ENCODE results near the gene ITPRID1. TPM values are rescaled to one million over a fixed set of nuclear protein-coding genes. Genes with fewer than 3 reads are reported as not detected.

Gene ITPRID1
- total and polyA plus RNA-seq, 10 of the 15 experiments (the other 5 are each of a cell fraction or from before 2014, with no cell fraction given) = 0.06 TPM; not detected in 9

DNA sequence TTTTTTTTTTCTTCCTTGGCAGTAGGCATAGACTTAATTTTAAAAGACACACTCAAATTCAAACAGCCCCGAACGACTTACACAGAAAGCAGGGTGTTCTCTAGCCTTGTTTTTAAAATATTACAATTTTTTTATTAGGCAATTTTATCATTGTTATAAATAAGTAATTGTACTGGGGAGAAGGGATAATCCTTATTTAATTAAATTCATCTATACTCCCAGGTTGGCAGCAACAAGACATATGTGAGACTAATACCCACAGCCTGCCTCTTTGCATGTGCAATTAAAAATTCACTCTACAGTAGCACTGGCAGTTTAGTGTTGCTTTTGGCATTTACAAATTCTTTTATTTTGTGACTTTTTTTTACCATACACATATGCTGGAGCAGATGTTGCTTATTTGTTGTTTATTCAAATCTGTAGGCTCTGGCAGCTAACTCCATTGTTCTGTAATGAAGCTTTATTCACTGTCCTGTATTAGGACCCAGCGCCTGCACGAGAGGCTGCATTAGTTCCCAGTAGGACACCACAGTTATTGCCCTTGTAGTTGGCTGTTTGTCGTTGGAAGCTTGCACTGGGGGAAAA lies 88.2 kb downstream of the ITPRID1 start (continued):
- TF ChIP-seq TAF1 (IDR thresholded peaks at IDR 0.05; ENCODE audit: borderline replicate concordance, low read depth, low read length) (no peak), RELA (IDR thresholded peaks at IDR 0.05; ENCODE audit: borderline replicate concordance, partially characterized antibody) (no peak)

DNA sequence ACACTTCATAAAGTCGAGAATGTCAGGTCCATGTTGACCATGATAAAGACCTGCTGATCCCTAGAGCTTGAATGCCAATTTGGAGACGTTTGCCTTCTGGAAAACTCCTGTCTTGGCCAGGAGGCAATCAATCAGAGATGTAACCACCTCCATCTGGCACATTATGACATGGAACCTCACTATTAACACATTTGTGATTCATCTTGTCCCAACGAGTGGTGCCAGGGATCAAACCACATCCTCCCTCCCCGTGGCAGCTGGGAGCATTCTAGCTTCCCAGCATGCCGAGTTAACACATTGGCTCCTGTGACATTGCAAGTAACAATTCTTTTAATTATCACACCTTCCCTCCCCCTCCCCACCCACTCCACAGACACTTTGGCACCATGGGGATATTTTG lies 89.2 kb downstream of the ITPRID1 start:
- no TSS peak for BruUV-seq (replicated peaks)
- 6% methylated on average over 5 of the region's 5 CpGs for WGBS (ENCODE audit: insufficient coverage, insufficient replicate concordance, low lambda C conversion rate, missing lambda C conversion rate)

More for the DNA sequence above, 89.2 kb downstream of the ITPRID1 start:
- Histone ChIP-seq H3K9me3 (replicated peaks; ENCODE audit: control insufficient read depth, insufficient read depth, low read length) (no peaks in the 10 kb centered on the region), H3K4me2 (ENCODE audit: control insufficient read depth, insufficient read depth) (no peak overlapping the region), H3K27me3 (replicated peaks in 1 of 2; ENCODE audit: control insufficient read depth in 2 of 2, insufficient read depth in 2 of 2, low read length in 1 of 2) (no peaks in the 10 kb centered on the region), H4K20me1 (ENCODE audit: control insufficient read depth, insufficient read depth) (no peaks in the 10 kb centered on the region), H3K9ac (ENCODE audit: control insufficient read depth, insufficient read depth, low read length) (no peak overlapping the region), H3K79me2 (ENCODE audit: control insufficient read depth, insufficient read depth, low read length) (no peaks in the 10 kb centered on the region), H3K4me3 (no peak overlapping the region), H3K4me1 (ENCODE audit: control insufficient read depth, insufficient read depth, low read length) (no peaks in the 10 kb centered on the region), H2AFZ (ENCODE audit: control insufficient read depth, low read depth, low read length) (no peak overlapping the region), H3K36me3 (ENCODE audit: control insufficient read depth in 2 of 2, insufficient read depth in 2 of 2, low read length in 1 of 2) (no peaks in the 10 kb centered on the region), H3K27ac (ENCODE audit: control insufficient read depth, insufficient read depth) (no peak overlapping the region)
- TF ChIP-seq SREBF2 (IDR thresholded peaks at IDR 0.05; ENCODE audit: low read length) (no peak), IKZF2 (IDR thresholded peaks at IDR 0.05) (no peak), E2F4 (IDR thresholded peaks at IDR 0.05; ENCODE audit: low read depth, low read length) (no peak), HDAC2 (IDR thresholded peaks at IDR 0.05) (no peak), KAT2A (conservative IDR thresholded peaks at IDR 0.05; ENCODE audit: control insufficient read depth, low read depth, low read length) (no peak), RELB (IDR thresholded peaks at IDR 0.05; ENCODE audit: low read depth) (no peak), MEF2B (IDR thresholded peaks at IDR 0.05; ENCODE audit: partially characterized antibody, poor library complexity, severe bottlenecking) (no peak), ZNF217 (IDR thresholded peaks at IDR 0.05) (no peak), BACH1 (IDR thresholded peaks at IDR 0.05; ENCODE audit: borderline replicate concordance) (no peak), EP300 (IDR thresholded peaks at IDR 0.05; ENCODE audit: borderline replicate concordance in 1 of 2, control insufficient read depth in 1 of 2, low read depth in 2 of 2, low read length in 2 of 2) (no peak), MYB (IDR thresholded peaks at IDR 0.05; ENCODE audit: borderline replicate concordance, low read depth, low read length) (no peak), STAT1 (conservative IDR thresholded peaks at IDR 0.05) (no peak), EGR1 (IDR thresholded peaks at IDR 0.05; ENCODE audit: borderline replicate concordance in 1 of 2, low read depth in 2 of 2, low read length in 2 of 2) (no peak)
- TF ChIP-seq, protein P1, sequence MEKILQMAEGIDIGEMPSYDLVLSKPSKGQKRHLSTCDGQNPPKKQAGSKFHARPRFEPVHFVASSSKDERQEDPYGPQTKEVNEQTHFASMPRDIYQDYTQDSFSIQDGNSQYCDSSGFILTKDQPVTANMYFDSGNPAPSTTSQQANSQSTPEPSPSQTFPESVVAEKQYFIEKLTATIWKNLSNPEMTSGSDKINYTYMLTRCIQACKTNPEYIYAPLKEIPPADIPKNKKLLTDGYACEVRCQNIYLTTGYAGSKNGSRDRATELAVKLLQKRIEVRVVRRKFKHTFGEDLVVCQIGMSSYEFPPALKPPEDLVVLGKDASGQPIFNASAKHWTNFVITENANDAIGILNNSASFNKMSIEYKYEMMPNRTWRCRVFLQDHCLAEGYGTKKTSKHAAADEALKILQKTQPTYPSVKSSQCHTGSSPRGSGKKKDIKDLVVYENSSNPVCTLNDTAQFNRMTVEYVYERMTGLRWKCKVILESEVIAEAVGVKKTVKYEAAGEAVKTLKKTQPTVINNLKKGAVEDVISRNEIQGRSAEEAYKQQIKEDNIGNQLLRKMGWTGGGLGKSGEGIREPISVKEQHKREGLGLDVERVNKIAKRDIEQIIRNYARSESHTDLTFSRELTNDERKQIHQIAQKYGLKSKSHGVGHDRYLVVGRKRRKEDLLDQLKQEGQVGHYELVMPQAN (conservative IDR thresholded peaks at IDR 0.05) = no peak
- ChIA-PET CTCF (no interaction called here), RAD21 (ENCODE audit: unreplicated experiment) (no interaction called here), POLR2A (no interaction called here), SMC1A (ENCODE audit: uncharacterized antibody, unreplicated experiment) (no interaction called here)
- DNase-seq (ENCODE audit: low read depth, low spot score) (no peak), FAIRE-seq (no peak), ATAC-seq (no peak)
- intact Hi-C loops (cut with micrococcal nuclease; ENCODE audit: unreplicated experiment) = no loop called here
- in situ Hi-C loops (cut with MboI) = no loop called here
